ENCODE data around the gene PCDHGA4. TPM values are rescaled to one million over a fixed set of nuclear protein-coding genes. Genes with fewer than 3 reads are reported as not detected.
"Not testable (repeated sequence)": the region's sequence is repeated elsewhere in the genome, so short reads cannot be mapped to it uniquely, and the experiment has no call there.

Gene PCDHGA4
- total and polyA plus RNA-seq, 8 donors = 2.1 to 3.4 (median 2.8) TPM

DNA sequence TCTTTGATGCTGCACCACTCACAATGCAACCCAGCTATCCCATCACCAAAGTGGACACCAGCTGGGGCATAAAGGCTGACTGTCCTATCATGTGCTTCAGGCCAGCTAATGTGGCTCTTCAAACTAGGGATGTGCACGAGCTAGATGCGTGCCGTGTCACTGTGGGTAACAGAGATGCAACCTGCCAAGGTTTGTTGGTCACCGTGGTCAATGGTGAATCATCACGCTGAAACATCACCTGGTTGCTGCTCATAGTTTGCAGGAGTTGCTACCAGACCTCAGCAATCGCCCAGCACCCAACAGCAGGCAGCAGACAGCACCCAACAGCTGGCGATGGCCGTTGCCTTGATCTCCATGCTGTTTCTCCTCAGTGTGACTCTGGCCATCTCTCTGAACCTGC is 26.6 kb upstream of the PCDHGA4 start:
- no peak for TF ChIP-seq CTCF (IDR thresholded peaks at IDR 0.05)
- ATAC-seq (no peak), DNase-seq (no peak)
- intact Hi-C loops (cut with DNase I) = no loop called here
- Histone ChIP-seq H3K27me3 (peaks cover 8 to 58% of the 10 kb centered on the region in 2 donors), H3K9me3 (peaks cover 0 to 82% of the 10 kb centered on the region in 2 donors), H3K4me3 (no peak overlapping the region), H3K27ac (no peak overlapping the region), H3K36me3 (no peaks in the 10 kb centered on the region), H3K4me1 (no peaks in the 10 kb centered on the region)

DNA sequence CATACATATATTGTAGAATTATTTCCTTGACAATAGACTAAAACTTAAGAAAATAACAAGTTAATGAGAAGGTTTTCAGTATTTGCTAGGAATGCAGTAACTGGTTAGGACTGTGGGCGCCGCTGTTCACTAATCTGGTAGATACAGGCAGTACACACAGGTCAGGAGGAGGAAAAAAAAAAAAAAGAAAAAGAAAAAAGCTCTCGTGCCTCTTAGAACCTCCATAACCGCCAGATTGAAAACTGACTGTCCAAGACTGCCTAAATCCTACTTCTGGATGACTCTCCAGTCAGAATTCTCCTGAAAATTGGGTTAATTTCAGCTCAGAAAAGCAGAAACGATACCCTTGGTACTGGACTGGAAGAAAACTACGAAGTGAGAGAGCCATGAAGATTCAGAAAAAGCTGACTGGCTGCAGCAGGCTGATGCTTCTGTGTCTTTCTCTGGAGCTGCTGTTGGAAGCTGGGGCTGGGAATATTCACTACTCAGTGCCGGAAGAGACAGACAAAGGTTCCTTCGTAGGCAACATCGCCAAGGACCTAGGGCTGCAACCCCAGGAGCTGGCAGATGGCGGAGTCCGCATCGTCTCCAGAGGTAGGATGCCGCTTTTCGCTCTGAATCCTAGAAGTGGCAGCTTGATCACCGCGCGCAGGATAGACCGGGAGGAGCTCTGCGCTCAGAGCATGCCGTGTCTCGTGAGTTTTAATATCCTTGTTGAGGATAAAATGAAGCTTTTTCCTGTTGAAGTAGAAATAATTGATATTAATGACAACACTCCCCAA is 24.3 kb upstream of the PCDHGA4 start, which contains the start of gene PCDHGA1:
Gene PCDHGA1, plus strand, starts transcription at position 216 of the 782 bp plus-strand sequence.
- TF ChIP-seq CTCF (IDR thresholded peaks at IDR 0.05) = no peak
- no peak within 1 kb of the TSS for H3K4me3 ChIP-seq
- intact Hi-C loops (cut with DNase I) = loop anchor here in 1 of 2 donors (10.0 kb wide), 1 partner anchor 224 kb away; no protein-coding TSS in a partner anchor
- no peaks in the 10 kb centered on the region for H3K4me1 ChIP-seq
- no peaks in the 10 kb centered on the region for H3K36me3 ChIP-seq
- ATAC-seq = no peak
- no peak within 1 kb of the TSS for H3K27ac ChIP-seq
- peaks cover 21 to 81% of the 10 kb centered on the region in 2 donors for H3K27me3 ChIP-seq
- H3K9me3 ChIP-seq = peaks cover 0 to 87% of the 10 kb centered on the region in 2 donors
- DNase-seq = no peak

GRCh38 chr5:141332571-141332970 is 22.2 kb upstream of the PCDHGA4 start:
- not testable (repeated sequence) for DNase-seq, H3K4me3 ChIP-seq, H3K27ac ChIP-seq, H3K4me1 ChIP-seq, H3K36me3 ChIP-seq, ATAC-seq
- H3K9me3 ChIP-seq = peaks cover 0 to 90% of the 10 kb centered on the region in 2 donors
- peaks cover 21 to 81% of the 10 kb centered on the region in 2 donors for H3K27me3 ChIP-seq
- intact Hi-C loops (cut with DNase I) = loop anchor here in 1 of 2 donors (10.0 kb wide), 1 partner anchor 222 kb away; no protein-coding TSS in a partner anchor

DNA sequence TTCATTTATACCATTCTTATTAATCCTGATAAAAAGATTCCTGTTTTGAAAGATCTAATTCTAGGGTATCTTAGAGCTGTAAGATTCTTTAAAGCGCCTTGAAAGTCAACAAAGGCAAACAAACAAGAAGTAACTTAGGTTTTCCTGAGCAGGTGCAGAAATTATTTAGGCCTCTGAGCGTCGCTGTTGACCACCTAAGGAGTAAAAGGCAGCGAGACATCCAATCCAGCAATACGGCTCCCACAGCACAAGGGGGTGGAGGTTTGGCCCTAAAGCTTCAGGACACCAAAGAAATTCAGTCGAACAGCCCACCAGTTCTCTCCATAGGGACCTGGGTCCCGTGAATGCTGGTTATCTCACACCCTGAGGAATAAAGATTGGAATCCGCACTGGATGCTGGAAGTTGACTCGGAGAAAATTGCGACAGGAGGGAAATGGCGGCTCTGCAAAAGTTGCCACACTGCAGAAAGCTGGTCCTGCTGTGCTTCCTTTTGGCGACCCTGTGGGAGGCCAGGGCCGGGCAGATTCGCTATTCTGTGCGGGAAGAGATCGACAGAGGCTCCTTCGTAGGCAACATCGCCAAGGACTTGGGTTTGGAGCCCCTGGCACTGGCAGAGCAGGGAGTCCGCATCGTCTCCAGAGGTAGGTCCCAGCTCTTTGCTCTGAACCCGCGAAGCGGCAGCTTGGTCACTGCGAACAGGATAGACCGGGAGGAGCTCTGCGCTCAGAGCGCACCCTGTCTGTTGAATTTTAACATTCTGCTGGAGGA is 16.1 kb upstream of the PCDHGA4 start, which contains the start of gene PCDHGA2:
Gene PCDHGA2, plus strand, starts transcription at position 223 of the 769 bp plus-strand sequence.
- peak in 1 of 4 donors; percentile 51 for DNase-seq
- Histone ChIP-seq H3K4me1 (no peaks in the 10 kb centered on the region), H3K4me3 (no peak within 1 kb of the TSS), H3K9me3 (peaks cover 0 to 87% of the 10 kb centered on the region in 2 donors), H3K36me3 (no peaks in the 10 kb centered on the region), H3K27ac (no peak within 1 kb of the TSS), H3K27me3 (peaks cover 8 to 83% of the 10 kb centered on the region in 2 donors)
- TF ChIP-seq CTCF (IDR thresholded peaks at IDR 0.05) = no peak
- no peak for ATAC-seq
- intact Hi-C loops (cut with DNase I) = loop anchor here in 1 of 2 donors (10.0 kb wide), 1 partner anchor 216 kb away; no protein-coding TSS in a partner anchor

GRCh38 chr5:141340781-141341354 is 14.0 kb upstream of the PCDHGA4 start:
- Histone ChIP-seq H3K27me3 (peaks cover 0 to 83% of the 10 kb centered on the region in 2 donors), H3K9me3 (peaks cover 0 to 88% of the 10 kb centered on the region in 2 donors)
- H3K27ac ChIP-seq, H3K36me3 ChIP-seq, H3K4me1 ChIP-seq, DNase-seq, H3K4me3 ChIP-seq, ATAC-seq: not testable (repeated sequence)
- intact Hi-C loops (cut with DNase I) = loop anchor here in 1 of 2 donors (10.0 kb wide), 1 partner anchor 224 kb away; no protein-coding TSS in a partner anchor
